ENCODE data around the gene PLAAT4.
"Not testable (repeated sequence)": the region's sequence is repeated elsewhere in the genome, so short reads cannot be mapped to it uniquely, and the experiment has no call there.

PLAAT4 gene

DNA sequence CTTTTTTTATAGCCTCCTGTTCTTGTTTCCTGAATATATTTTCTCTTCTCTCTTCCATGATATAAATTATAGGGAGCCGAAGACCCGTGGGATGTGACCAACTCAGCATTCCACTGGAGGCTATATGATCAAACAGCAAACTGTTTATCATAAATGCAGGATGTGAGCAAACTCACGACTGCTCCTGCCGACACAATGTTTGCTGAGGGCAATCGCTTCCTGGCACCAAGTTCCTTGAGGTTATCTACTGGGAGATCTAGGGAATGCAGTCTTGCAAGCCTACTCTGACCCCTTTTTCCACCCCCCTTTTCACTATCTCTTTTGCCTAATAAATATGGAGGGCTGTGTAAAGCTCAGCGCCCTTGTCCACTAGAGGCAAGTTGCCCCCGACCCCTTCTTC lies 13.5 kb upstream of the PLAAT4 start:
- Histone ChIP-seq H3K4me3 (ENCODE audit: insufficient read depth in 1 of 2, low read depth in 1 of 2, low read length in 2 of 2) (no peak overlapping the region), H3K9me3 (ENCODE audit: control insufficient read depth, low read length) (no peaks in the 10 kb centered on the region), H3K27me3 (ENCODE audit: control insufficient read depth in 1 of 2, insufficient read depth in 1 of 2, low read length in 2 of 2) (no peaks in the 10 kb centered on the region), H4K91ac (ENCODE audit: low read length) (no peak overlapping the region), H2AK5ac (ENCODE audit: low read length, severe bottlenecking) (no peak overlapping the region), H3K4ac (ENCODE audit: low read depth in 1 of 2, low read length in 2 of 2) (no peak overlapping the region), H2BK12ac (ENCODE audit: low read length in 2 of 2) (no peak overlapping the region), H2AFZ (ENCODE audit: low read depth, low read length) (no peak overlapping the region), H3K4me2 (ENCODE audit: low read length, poor library complexity, severe bottlenecking) (no peak overlapping the region), H3K4me1 (ENCODE audit: control insufficient read depth, insufficient read depth, low read depth, low read length) (peaks cover 2% of the 10 kb centered on the region), H2BK120ac (ENCODE audit: low read depth, low read length) (no peak overlapping the region), H3K9ac (ENCODE audit: low read length) (no peak overlapping the region), H4K8ac (ENCODE audit: low read length) (no peak overlapping the region), H3K18ac (ENCODE audit: low read depth in 1 of 2, low read length in 2 of 2) (no peak overlapping the region), H3K79me1 (replicated peaks; ENCODE audit: low read length, poor library complexity, severe bottlenecking) (no peaks in the 10 kb centered on the region), H3K23ac (ENCODE audit: low read length in 2 of 2) (no peak overlapping the region), H3K27ac (ENCODE audit: low read length, poor library complexity, severe bottlenecking) (no peak overlapping the region), H2BK5ac (ENCODE audit: low read depth, low read length, poor library complexity, severe bottlenecking) (no peak overlapping the region), H3K14ac (ENCODE audit: low read length in 2 of 2) (no peak overlapping the region), H3K36me3 (ENCODE audit: control insufficient read depth in 1 of 2, insufficient read depth in 2 of 2, low read depth in 1 of 2, low read length in 2 of 2) (no peaks in the 10 kb centered on the region), H2BK15ac (ENCODE audit: low read depth, poor library complexity, severe bottlenecking) (no peak overlapping the region)
- 81% methylated on average over 7 of the region's 7 CpGs for WGBS
- no peak for DNase-seq

DNA sequence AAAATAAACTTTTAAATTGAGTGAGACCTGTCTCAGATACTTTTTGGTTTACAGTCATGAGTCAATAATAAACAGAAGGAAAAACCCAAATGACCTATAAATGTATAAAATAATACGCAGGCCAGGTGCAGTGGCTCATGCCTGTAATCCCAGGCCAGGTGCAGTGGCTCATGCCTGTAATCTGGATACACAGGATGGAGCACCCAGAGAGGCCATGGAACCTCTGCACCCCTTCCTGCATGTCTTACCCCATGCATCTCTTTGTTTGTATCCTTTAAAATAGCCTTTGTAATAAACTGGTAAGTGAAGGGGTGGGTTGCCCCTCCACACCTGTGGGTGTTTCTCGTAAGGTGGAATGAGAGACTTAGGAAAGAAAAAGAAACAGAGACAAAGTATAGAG lies 8.9 kb upstream of the PLAAT4 start:
- H3K4ac ChIP-seq (ENCODE audit: low read depth in 1 of 2, low read length in 2 of 2) = no peak overlapping the region
- no peak overlapping the region for H3K4me3 ChIP-seq (ENCODE audit: insufficient read depth in 1 of 2, low read depth in 1 of 2, low read length in 2 of 2)
- no peak overlapping the region for H3K14ac ChIP-seq (ENCODE audit: low read length in 2 of 2)
- peak overlapping the region; percentile 76 for H2BK5ac ChIP-seq (ENCODE audit: low read depth, low read length, poor library complexity, severe bottlenecking)
- no peak overlapping the region for H4K91ac ChIP-seq (ENCODE audit: low read length)
- 89% methylated on average over 2 of the region's 2 CpGs for WGBS
- no peak overlapping the region for H2BK120ac ChIP-seq (ENCODE audit: low read depth, low read length)
- H2AFZ ChIP-seq (ENCODE audit: low read depth, low read length) = no peak overlapping the region
- no peaks in the 10 kb centered on the region for H3K27me3 ChIP-seq (ENCODE audit: control insufficient read depth in 1 of 2, insufficient read depth in 1 of 2, low read length in 2 of 2)
- H3K4me2 ChIP-seq (ENCODE audit: low read length, poor library complexity, severe bottlenecking) = peak overlapping the region; percentile 34
- no peak overlapping the region for H3K9ac ChIP-seq (ENCODE audit: low read length)
- H3K9me3 ChIP-seq (ENCODE audit: control insufficient read depth, low read length) = no peaks in the 10 kb centered on the region
- peak overlapping the region; percentile 71 for H3K27ac ChIP-seq (ENCODE audit: low read length, poor library complexity, severe bottlenecking)
- no peak overlapping the region for H4K8ac ChIP-seq (ENCODE audit: low read length)
- H3K36me3 ChIP-seq (ENCODE audit: control insufficient read depth in 1 of 2, insufficient read depth in 2 of 2, low read depth in 1 of 2, low read length in 2 of 2) = no peaks in the 10 kb centered on the region
- peak overlapping the region; percentile 77 for H2AK5ac ChIP-seq (ENCODE audit: low read length, severe bottlenecking)
- no peak for DNase-seq
- no peak overlapping the region for H3K23ac ChIP-seq (ENCODE audit: low read length in 2 of 2)
- H2BK15ac ChIP-seq (ENCODE audit: low read depth, poor library complexity, severe bottlenecking) = no peak overlapping the region
- peaks cover 6% of the 10 kb centered on the region for H3K4me1 ChIP-seq (ENCODE audit: control insufficient read depth, insufficient read depth, low read depth, low read length)
- H3K79me1 ChIP-seq (replicated peaks; ENCODE audit: low read length, poor library complexity, severe bottlenecking) = no peaks in the 10 kb centered on the region
- no peak overlapping the region for H2BK12ac ChIP-seq (ENCODE audit: low read length in 2 of 2)
- H3K18ac ChIP-seq (ENCODE audit: low read depth in 1 of 2, low read length in 2 of 2) = no peak overlapping the region

DNA sequence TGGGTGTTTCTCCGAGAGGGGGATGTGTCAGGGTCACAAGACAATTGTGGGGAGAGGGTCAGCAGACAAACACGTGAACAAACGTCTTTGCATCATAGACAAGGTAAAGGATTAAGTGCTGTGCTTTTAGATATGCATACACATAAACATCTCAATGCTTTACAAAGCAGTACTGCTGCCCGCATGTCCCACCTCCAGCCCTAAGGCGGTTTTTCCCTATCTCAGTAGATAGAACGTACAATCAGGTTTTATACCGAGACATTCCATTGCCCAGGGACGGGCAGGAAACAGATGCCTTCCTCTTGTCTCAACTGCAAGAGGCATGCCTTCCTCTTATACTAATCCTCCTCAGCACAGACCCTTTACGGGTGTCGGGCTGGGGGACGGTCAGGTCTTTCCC lies 8.5 kb upstream of the PLAAT4 start:
- not testable (repeated sequence) for H3K4me1 ChIP-seq (ENCODE audit: control insufficient read depth, insufficient read depth, low read depth, low read length); H2BK5ac ChIP-seq (ENCODE audit: low read depth, low read length, poor library complexity, severe bottlenecking); H3K9me3 ChIP-seq (ENCODE audit: control insufficient read depth, low read length); H2AK5ac ChIP-seq (ENCODE audit: low read length, severe bottlenecking); H3K18ac ChIP-seq (ENCODE audit: low read depth in 1 of 2, low read length in 2 of 2); H3K27me3 ChIP-seq (ENCODE audit: control insufficient read depth in 1 of 2, insufficient read depth in 1 of 2, low read length in 2 of 2); H4K8ac ChIP-seq (ENCODE audit: low read length); H3K4me3 ChIP-seq (ENCODE audit: insufficient read depth in 1 of 2, low read depth in 1 of 2, low read length in 2 of 2); DNase-seq; H3K23ac ChIP-seq (ENCODE audit: low read length in 2 of 2); H3K36me3 ChIP-seq (ENCODE audit: control insufficient read depth in 1 of 2, insufficient read depth in 2 of 2, low read depth in 1 of 2, low read length in 2 of 2); H3K79me1 ChIP-seq (replicated peaks; ENCODE audit: low read length, poor library complexity, severe bottlenecking); H4K91ac ChIP-seq (ENCODE audit: low read length); H2BK120ac ChIP-seq (ENCODE audit: low read depth, low read length); H2BK15ac ChIP-seq (ENCODE audit: low read depth, poor library complexity, severe bottlenecking); H3K27ac ChIP-seq (ENCODE audit: low read length, poor library complexity, severe bottlenecking); H3K14ac ChIP-seq (ENCODE audit: low read length in 2 of 2); H3K4ac ChIP-seq (ENCODE audit: low read depth in 1 of 2, low read length in 2 of 2); H3K9ac ChIP-seq (ENCODE audit: low read length); H2BK12ac ChIP-seq (ENCODE audit: low read length in 2 of 2); H2AFZ ChIP-seq (ENCODE audit: low read depth, low read length); H3K4me2 ChIP-seq (ENCODE audit: low read length, poor library complexity, severe bottlenecking)
- WGBS = 23% methylated on average over 2 of the region's 11 CpGs

DNA sequence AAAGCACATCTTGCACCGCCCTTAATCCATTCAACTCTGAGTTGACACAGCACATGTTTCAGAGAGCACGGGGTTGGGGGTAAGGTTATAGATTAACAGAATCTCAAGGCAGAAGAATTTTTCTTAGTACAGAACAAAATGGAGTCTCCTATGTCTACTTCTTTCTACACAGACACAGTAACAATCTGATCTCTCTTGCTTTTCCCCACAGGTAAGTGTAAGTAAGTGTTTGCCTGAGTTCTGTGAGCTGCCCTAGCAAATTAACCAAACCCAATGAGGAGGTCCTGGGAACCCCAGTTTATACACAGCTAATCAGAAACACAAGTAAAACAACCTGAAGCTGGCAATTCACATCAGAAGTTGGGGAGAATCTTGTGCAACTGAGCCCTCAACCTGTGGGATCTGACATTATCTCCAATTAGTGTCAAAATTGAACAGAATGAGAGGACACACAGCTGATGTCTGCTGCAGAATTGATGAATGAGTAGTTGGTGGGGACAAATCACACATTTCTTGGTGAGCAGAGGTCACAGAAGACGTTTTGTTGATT lies 7.8 kb upstream of the PLAAT4 start:
- not testable (repeated sequence) for H3K27me3 ChIP-seq (ENCODE audit: control insufficient read depth in 1 of 2, insufficient read depth in 1 of 2, low read length in 2 of 2); H4K91ac ChIP-seq (ENCODE audit: low read length)

More for the DNA sequence above, 7.8 kb upstream of the PLAAT4 start:
- not testable (repeated sequence) for DNase-seq; H3K14ac ChIP-seq (ENCODE audit: low read length in 2 of 2); H3K18ac ChIP-seq (ENCODE audit: low read depth in 1 of 2, low read length in 2 of 2); H2BK15ac ChIP-seq (ENCODE audit: low read depth, poor library complexity, severe bottlenecking); H4K8ac ChIP-seq (ENCODE audit: low read length); H2AFZ ChIP-seq (ENCODE audit: low read depth, low read length); H3K36me3 ChIP-seq (ENCODE audit: control insufficient read depth in 1 of 2, insufficient read depth in 2 of 2, low read depth in 1 of 2, low read length in 2 of 2); H3K23ac ChIP-seq (ENCODE audit: low read length in 2 of 2); H3K9ac ChIP-seq (ENCODE audit: low read length); H2BK12ac ChIP-seq (ENCODE audit: low read length in 2 of 2); H3K9me3 ChIP-seq (ENCODE audit: control insufficient read depth, low read length); H3K4ac ChIP-seq (ENCODE audit: low read depth in 1 of 2, low read length in 2 of 2); H2BK120ac ChIP-seq (ENCODE audit: low read depth, low read length); H3K4me2 ChIP-seq (ENCODE audit: low read length, poor library complexity, severe bottlenecking); H3K4me3 ChIP-seq (ENCODE audit: insufficient read depth in 1 of 2, low read depth in 1 of 2, low read length in 2 of 2); H3K79me1 ChIP-seq (replicated peaks; ENCODE audit: low read length, poor library complexity, severe bottlenecking)
- H3K27ac ChIP-seq (ENCODE audit: low read length, poor library complexity, severe bottlenecking) = peak overlapping the region; percentile 90
- WGBS = 37% methylated on average over 1 of the region's 3 CpGs
- peaks cover 10% of the 10 kb centered on the region for H3K4me1 ChIP-seq (ENCODE audit: control insufficient read depth, insufficient read depth, low read depth, low read length)
- peak overlapping the region; percentile 9 for H2BK5ac ChIP-seq (ENCODE audit: low read depth, low read length, poor library complexity, severe bottlenecking)
- peak overlapping the region; percentile 91 for H2AK5ac ChIP-seq (ENCODE audit: low read length, severe bottlenecking)

All from mesenchymal stem cell (in vitro differentiated cells and primary cell).